ENCODE measurements around the gene PIGQ. TPM values are rescaled to one million over a fixed set of nuclear protein-coding genes. Genes with fewer than 3 reads are reported as not detected.

The PIGQ gene
- total RNA-seq, 1 donor, result 29.1 TPM

DNA sequence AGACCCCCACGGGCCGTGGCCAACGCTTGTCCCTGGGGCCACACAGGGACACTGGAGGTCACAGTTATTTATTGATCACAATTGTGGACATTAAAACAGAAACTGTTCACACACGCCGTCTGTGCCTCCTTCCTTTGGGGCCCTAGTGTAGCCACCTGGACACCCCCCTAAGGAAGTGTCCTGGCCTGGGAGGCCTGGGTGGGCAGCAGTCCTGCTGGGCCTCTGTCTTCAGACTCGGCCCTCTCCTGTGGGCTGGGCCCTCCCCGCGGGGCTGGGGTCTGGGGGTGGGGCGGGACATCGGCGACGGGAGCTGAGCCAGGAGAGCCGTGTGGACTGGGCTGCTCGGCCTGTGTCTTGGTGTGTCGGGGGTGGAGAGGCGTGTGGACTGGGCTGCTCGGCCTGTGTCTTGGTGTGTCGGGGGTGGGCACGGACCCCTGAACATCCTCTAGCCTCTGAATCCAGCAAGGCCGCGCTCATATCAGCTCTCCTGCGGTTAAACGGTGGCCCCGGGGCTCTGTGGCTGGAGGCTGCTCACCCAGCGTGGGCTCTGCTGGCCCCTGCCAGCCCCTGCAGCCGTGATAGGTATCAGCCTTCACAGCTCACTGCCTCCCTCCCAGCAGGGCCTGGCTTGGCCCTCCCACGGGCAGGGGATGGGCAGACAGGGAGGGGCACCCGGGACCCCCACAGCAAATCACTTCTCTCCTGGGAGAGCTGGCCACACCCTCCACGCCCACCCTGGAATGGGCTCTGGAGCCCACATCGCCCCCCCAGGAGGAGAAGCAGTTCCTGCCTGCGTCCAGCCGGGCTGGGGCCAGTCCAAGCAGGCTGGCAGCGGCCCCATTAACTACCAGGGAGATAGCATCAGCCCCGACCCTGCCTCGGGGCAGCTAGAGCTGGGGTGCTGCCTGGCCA, 4.1 kb upstream of the PIGQ start:
- no peak for DNase-seq (ENCODE audit: low read depth)
- TF ChIP-seq, protein P1, sequence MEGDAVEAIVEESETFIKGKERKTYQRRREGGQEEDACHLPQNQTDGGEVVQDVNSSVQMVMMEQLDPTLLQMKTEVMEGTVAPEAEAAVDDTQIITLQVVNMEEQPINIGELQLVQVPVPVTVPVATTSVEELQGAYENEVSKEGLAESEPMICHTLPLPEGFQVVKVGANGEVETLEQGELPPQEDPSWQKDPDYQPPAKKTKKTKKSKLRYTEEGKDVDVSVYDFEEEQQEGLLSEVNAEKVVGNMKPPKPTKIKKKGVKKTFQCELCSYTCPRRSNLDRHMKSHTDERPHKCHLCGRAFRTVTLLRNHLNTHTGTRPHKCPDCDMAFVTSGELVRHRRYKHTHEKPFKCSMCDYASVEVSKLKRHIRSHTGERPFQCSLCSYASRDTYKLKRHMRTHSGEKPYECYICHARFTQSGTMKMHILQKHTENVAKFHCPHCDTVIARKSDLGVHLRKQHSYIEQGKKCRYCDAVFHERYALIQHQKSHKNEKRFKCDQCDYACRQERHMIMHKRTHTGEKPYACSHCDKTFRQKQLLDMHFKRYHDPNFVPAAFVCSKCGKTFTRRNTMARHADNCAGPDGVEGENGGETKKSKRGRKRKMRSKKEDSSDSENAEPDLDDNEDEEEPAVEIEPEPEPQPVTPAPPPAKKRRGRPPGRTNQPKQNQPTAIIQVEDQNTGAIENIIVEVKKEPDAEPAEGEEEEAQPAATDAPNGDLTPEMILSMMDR (IDR thresholded peaks at IDR 0.05; ENCODE audit: insufficient read depth, low read length), result no peak
- H3K4me3 ChIP-seq (ENCODE audit: low read depth, low read length), result no peak overlapping the region

DNA sequence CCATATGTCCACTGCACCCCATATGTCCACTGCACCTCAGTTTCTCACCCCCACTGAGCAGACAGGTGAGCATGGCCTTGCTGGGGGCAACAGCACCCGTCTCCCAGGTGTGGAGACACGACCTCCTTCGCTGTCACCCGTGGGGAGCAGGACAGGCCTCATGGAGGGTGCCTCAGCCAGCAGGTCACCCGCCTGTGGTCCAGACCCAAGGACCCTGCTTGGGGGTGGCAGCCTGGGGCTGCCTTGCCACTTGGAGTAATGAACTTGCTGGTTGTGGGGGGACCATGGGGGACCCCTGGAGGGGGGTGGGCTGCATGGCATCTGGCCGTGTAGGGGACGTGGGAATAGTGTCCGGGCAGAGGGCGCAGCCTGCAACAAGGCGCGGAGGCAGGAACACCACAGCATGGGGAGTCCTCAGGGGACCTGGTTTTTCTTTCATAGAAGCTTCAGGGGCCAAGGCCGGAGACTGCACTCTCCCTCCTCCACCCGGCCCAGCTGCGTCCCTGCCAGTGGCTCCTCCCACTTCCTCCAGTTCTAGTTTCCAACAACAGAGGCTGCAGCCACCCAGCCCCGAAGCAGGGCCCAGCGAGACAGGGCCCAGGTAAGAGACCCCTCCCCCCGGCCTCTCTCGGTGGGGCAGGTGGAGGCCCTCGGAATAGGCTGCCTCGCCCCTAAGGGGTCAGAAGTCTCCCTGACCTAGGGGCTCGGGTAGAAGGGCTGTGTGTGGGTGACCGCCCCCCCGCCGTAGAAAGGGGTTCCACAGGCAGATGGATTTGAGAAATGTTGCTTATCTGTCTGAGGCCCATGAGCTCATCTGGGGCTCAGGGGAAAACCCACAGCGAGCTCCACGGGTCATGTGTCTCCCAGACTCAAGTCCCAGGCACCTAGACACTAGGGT, 3.0 kb upstream of the PIGQ start, which contains the start of gene NHLRC4:
Gene NHLRC4 (plus strand): TSS at position 531 of the 898 bp plus-strand sequence. CDS start 1,043 bp downstream, outside the sequence.
- H3K4me3 ChIP-seq (ENCODE audit: low read depth, low read length), result peak within 1 kb of the TSS; percentile 42
- peak; percentile 61 for DNase-seq (ENCODE audit: low read depth)
- TF ChIP-seq, protein P1 (IDR thresholded peaks at IDR 0.05; ENCODE audit: insufficient read depth, low read length), result no peak

DNA sequence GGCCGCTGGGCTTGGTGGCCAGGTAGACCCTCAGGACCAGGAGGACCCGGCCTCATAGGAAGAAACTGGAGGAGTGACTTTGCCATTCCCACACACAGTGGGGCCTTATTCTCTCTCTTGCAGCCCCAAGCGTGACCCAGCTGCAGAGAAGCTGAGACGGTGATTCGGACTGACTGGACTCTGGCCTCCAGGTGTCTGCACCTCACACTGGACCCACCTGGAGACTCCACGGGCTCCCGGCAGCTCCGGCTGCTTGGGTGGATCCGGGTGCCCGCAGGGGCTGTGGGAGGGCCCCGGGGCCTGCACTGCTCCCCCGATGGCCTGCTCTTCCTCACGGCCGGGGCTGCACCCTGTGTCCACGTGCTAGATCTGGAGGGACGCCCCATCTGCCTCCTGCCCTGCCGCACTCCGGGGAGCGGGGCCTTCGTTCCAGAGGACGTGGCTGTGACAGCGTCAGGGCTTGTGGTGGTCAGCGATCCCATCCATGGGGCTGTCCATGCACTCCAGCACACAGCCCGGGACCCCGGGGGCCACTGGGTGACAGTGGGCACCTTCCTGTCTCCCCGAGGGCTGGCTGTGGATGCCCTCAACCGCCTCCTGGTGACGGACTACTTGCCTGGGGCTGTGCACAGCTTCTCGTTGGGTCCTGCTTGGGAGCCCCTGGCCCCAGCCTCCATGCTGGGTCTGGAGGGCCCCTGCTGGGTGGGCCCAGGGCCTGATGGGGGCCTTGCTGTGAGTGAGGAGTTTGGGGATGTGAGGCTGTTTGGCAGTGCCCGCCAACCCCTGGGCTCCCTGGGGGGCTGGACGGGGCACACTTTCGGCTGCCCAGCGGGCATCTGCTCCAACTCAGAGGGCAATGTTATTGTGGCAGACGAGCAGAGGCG, 2.2 kb upstream of the PIGQ start:
- TF ChIP-seq, protein P1 (IDR thresholded peaks at IDR 0.05; ENCODE audit: insufficient read depth, low read length), result no peak
- no peak overlapping the region for H3K4me3 ChIP-seq (ENCODE audit: low read depth, low read length)
- DNase-seq (ENCODE audit: low read depth), result no peak

DNA sequence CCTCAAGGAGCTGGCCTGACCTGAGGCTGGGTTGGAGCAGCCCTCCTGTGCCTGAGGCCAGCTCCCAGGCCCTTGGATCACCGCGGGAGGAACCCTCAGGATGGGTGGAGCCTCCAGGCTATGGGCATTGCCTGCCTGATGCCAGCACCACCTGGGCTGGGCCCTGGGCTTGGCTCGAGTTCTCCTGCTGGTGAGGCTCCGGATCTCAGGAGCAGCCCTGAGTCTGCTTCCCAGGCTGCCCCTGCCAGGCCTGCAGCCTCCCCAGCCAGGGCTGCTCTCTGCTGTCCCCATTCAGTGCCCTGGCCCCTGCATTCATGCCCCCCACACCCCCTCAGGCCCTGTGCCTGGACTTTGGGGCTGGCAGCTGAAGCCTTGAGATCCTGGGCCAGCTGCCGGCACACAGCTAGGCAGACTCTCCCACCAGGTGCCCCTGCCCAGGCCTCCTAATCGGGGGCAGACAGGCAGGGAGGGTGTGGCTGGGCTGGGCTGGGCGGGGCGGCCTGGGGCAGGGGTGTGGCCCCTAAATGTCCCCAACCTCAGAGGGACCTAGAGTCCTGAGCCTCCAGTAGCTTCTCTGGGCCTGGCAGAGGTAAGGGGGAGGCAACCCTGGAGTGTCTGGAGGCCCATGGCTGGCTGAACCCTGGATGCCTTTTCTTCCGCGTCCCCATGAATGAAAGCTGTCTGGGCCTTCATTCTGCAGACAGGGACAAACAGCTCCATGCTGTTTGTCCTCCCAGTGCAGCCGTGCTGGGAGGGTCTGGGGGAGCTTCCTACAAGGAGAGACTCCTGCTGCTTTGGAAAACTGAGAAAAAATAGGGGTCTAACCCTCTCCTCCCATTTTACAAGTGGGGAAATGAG, 1.1 kb upstream of the PIGQ start:
- TF ChIP-seq, protein P1 (IDR thresholded peaks at IDR 0.05; ENCODE audit: insufficient read depth, low read length), result no peak

DNA sequence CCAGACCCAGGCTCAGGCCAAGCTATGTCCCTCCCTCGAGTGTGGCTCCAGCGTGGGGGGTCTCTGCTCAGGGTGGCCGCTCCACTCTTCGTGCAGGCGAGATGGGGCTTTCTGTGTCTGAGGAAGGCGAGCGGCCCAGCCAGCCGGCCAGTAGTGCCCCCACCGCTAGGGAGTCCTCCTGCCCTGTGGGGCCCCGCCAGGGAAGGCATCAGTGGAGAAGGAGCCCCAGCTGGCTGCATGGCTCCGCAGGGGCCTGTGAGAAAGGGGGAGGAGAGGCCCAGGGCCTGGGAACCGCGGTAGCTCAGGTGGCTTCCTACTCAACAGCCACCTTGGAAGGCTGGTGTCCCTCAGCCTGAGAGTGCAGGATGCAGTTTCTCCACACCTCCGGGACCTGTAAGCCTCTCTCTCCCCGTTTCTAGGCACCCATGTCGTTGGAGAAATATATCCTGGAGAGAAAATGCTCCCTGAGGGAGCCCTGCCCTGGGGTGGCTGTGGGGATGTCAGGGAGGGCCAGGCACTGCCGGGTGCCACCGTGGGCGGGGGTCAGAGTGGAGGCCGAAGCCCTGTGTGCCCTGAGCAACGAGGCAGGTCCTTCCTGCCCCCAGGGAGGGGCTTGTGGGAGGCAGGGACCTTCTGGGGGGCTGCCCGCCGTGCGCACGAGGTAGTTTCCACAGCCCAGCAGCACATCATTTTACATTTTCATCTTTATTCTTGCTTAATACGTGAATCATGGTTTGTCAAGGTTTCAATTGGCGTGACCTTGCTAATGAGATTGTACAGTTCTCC, 3.3 kb downstream of the PIGQ start:
- no peak for DNase-seq (ENCODE audit: low read depth)
- H3K4me3 ChIP-seq (ENCODE audit: low read depth, low read length), result no peak overlapping the region

More for the DNA sequence above, 1.1 kb upstream of the PIGQ start:
- no peak for DNase-seq (ENCODE audit: low read depth)
- peak overlapping the region; percentile 82 for H3K4me3 ChIP-seq (ENCODE audit: low read depth, low read length)

More for the DNA sequence above, 3.3 kb downstream of the PIGQ start:
- TF ChIP-seq, protein P1 (IDR thresholded peaks at IDR 0.05; ENCODE audit: insufficient read depth, low read length), result no peak
